ENCODE data around the gene TBX19.

The TBX19 gene

GRCh38 chr1:168317309-168317708 is 36.6 kb downstream of the TBX19 start:
- Mint-ChIP-seq H3K4me3 (no peak overlapping the region), H3K4me1 (ENCODE audit: low read depth in 2 of 2) (peaks cover 18 to 20% of the 10 kb centered on the region in 2 donors), H3K27ac (no peak overlapping the region), H3K9me3 (no peaks in the 10 kb centered on the region), H3K27me3 (no peaks in the 10 kb centered on the region), H3K36me3 (ENCODE audit: insufficient read depth) (peaks cover 3% of the 10 kb centered on the region)
- ATAC-seq (replicated peaks) (no peak), DNase-seq (no peak)

- DNase-seq: no peak
- no peak for ATAC-seq (replicated peaks)
- Mint-ChIP-seq H3K9me3 (peaks cover 0 to under 1% of the 10 kb centered on the region in 2 donors), H3K4me3 (no peak overlapping the region), H3K4me1 (ENCODE audit: low read depth in 2 of 2) (peaks cover 7 to 13% of the 10 kb centered on the region in 2 donors), H3K27me3 (no peaks in the 10 kb centered on the region), H3K27ac (no peak overlapping the region), H3K36me3 (ENCODE audit: insufficient read depth) (peaks cover 3% of the 10 kb centered on the region)
Measured at GRCh38 chr1:168319691-168320090, 39.0 kb downstream of the TBX19 start.

GRCh38 chr1:168320149-168320548 is 39.5 kb downstream of the TBX19 start:
- DNase-seq: no peak
- no peak for ATAC-seq (replicated peaks)
- Mint-ChIP-seq H3K4me3 (no peak overlapping the region), H3K27me3 (no peaks in the 10 kb centered on the region), H3K9me3 (peaks cover 0 to 3% of the 10 kb centered on the region in 2 donors), H3K4me1 (ENCODE audit: low read depth in 2 of 2) (peaks cover 7 to 13% of the 10 kb centered on the region in 2 donors), H3K36me3 (ENCODE audit: insufficient read depth) (peaks cover 3% of the 10 kb centered on the region), H3K27ac (no peak overlapping the region)

- Mint-ChIP-seq H3K9me3 (peaks cover 0 to 3% of the 10 kb centered on the region in 2 donors), H3K4me1 (ENCODE audit: low read depth in 2 of 2) (peaks cover 7 to 13% of the 10 kb centered on the region in 2 donors), H3K27me3 (no peaks in the 10 kb centered on the region), H3K36me3 (ENCODE audit: insufficient read depth) (peaks cover 3% of the 10 kb centered on the region), H3K27ac (no peak overlapping the region), H3K4me3 (no peak overlapping the region)
- ATAC-seq (replicated peaks): no peak
- DNase-seq: no peak
Measured at GRCh38 chr1:168320800-168321450, 40.2 kb downstream of the TBX19 start.

GRCh38 chr1:168321945-168322344 is 41.3 kb downstream of the TBX19 start:
- Mint-ChIP-seq H3K27ac (no peak overlapping the region), H3K36me3 (ENCODE audit: insufficient read depth) (peaks cover 3% of the 10 kb centered on the region), H3K4me1 (ENCODE audit: low read depth in 2 of 2) (peaks cover 7 to 13% of the 10 kb centered on the region in 2 donors), H3K27me3 (no peaks in the 10 kb centered on the region), H3K9me3 (peaks cover 0 to 3% of the 10 kb centered on the region in 2 donors), H3K4me3 (no peak overlapping the region)
- DNase-seq (no peak), ATAC-seq (replicated peaks) (no peak)

GRCh38 chr1:168324745-168325425 is 44.2 kb downstream of the TBX19 start:
- Mint-ChIP-seq H3K36me3 (ENCODE audit: insufficient read depth) (peaks cover 3% of the 10 kb centered on the region), H3K9me3 (peaks cover 0 to 3% of the 10 kb centered on the region in 2 donors), H3K27ac (no peak overlapping the region), H3K27me3 (no peaks in the 10 kb centered on the region), H3K4me1 (ENCODE audit: low read depth in 2 of 2) (no peaks in the 10 kb centered on the region), H3K4me3 (no peak overlapping the region)
- ATAC-seq (replicated peaks): no peak
- DNase-seq: no peak

GRCh38 chr1:168328731-168329364 is 48.2 kb downstream of the TBX19 start:
- peaks cover 0 to 3% of the 10 kb centered on the region in 2 donors for H3K9me3 Mint-ChIP-seq

GRCh38 chr1:168330285-168330684 is 49.6 kb downstream of the TBX19 start:
- no peaks in the 10 kb centered on the region for H3K36me3 Mint-ChIP-seq (ENCODE audit: insufficient read depth)

More at GRCh38 chr1:168328731-168329364, 48.2 kb downstream of the TBX19 start:
- no peaks in the 10 kb centered on the region for H3K4me1 Mint-ChIP-seq (ENCODE audit: low read depth in 2 of 2)
- H3K27me3 Mint-ChIP-seq: no peaks in the 10 kb centered on the region
- H3K4me3 Mint-ChIP-seq: no peak overlapping the region
- DNase-seq (no peak), ATAC-seq (replicated peaks) (no peak)
- H3K27ac Mint-ChIP-seq: no peak overlapping the region
- no peaks in the 10 kb centered on the region for H3K36me3 Mint-ChIP-seq (ENCODE audit: insufficient read depth)

GRCh38 chr1:168331569-168331968 is 50.9 kb downstream of the TBX19 start:
- Mint-ChIP-seq H3K27me3 (no peaks in the 10 kb centered on the region), H3K9me3 (no peaks in the 10 kb centered on the region), H3K4me1 (ENCODE audit: low read depth in 2 of 2) (peaks cover 3 to 5% of the 10 kb centered on the region in 2 donors), H3K27ac (no peak overlapping the region), H3K36me3 (ENCODE audit: insufficient read depth) (no peaks in the 10 kb centered on the region), H3K4me3 (no peak overlapping the region)
- ATAC-seq (replicated peaks) (no peak), DNase-seq (no peak)

More at GRCh38 chr1:168330285-168330684, 49.6 kb downstream of the TBX19 start:
- no peaks in the 10 kb centered on the region for H3K9me3 Mint-ChIP-seq
- H3K27me3 Mint-ChIP-seq: no peaks in the 10 kb centered on the region
- ATAC-seq (replicated peaks): no peak
- no peak overlapping the region for H3K27ac Mint-ChIP-seq
- DNase-seq: no peak
- H3K4me1 Mint-ChIP-seq (ENCODE audit: low read depth in 2 of 2): no peaks in the 10 kb centered on the region
- no peak overlapping the region for H3K4me3 Mint-ChIP-seq

- no peak overlapping the region for H3K4me3 Mint-ChIP-seq
- no peaks in the 10 kb centered on the region for H3K9me3 Mint-ChIP-seq
- peaks cover 9 to 10% of the 10 kb centered on the region in 2 donors for H3K4me1 Mint-ChIP-seq (ENCODE audit: low read depth in 2 of 2)
- no peaks in the 10 kb centered on the region for H3K36me3 Mint-ChIP-seq (ENCODE audit: insufficient read depth)
- ATAC-seq (replicated peaks) (no peak), DNase-seq (no peak)
- H3K27ac Mint-ChIP-seq: no peak overlapping the region
- H3K27me3 Mint-ChIP-seq: no peaks in the 10 kb centered on the region
Measured at GRCh38 chr1:168333562-168334276, 53.0 kb downstream of the TBX19 start.

- DNase-seq: no peak
- peak overlapping the region in 1 of 2 donors; percentile 44 for H3K27ac Mint-ChIP-seq
- H3K36me3 Mint-ChIP-seq (ENCODE audit: insufficient read depth): no peaks in the 10 kb centered on the region
- no peaks in the 10 kb centered on the region for H3K9me3 Mint-ChIP-seq
- peaks cover 17% of the 10 kb centered on the region in 2 donors for H3K4me1 Mint-ChIP-seq (ENCODE audit: low read depth in 2 of 2)
- H3K27me3 Mint-ChIP-seq: no peaks in the 10 kb centered on the region
- ATAC-seq (replicated peaks): peak; percentile 46
- no peak overlapping the region for H3K4me3 Mint-ChIP-seq
Measured at GRCh38 chr1:168335500-168335899, 54.8 kb downstream of the TBX19 start.

GRCh38 chr1:168338589-168339503 is 58.2 kb downstream of the TBX19 start:
- ATAC-seq (replicated peaks) (no peak), DNase-seq (no peak)
- H3K27ac Mint-ChIP-seq: no peak overlapping the region
- H3K4me3 Mint-ChIP-seq: peak overlapping the region; percentile 34 to 46
- no peaks in the 10 kb centered on the region for H3K27me3 Mint-ChIP-seq
- H3K36me3 Mint-ChIP-seq (ENCODE audit: insufficient read depth): peaks cover 6% of the 10 kb centered on the region
- H3K9me3 Mint-ChIP-seq: peaks cover 0 to 3% of the 10 kb centered on the region in 2 donors
- peaks cover 37 to 44% of the 10 kb centered on the region in 2 donors for H3K4me1 Mint-ChIP-seq (ENCODE audit: low read depth in 2 of 2)
